HepG2 (cell line): ENCODE measurements around the gene STK24. TPM values are rescaled to one million over a fixed set of nuclear protein-coding genes. Genes with fewer than 3 reads are reported as not detected.
A peak's percentile ranks its signal among the peaks of the same experiment; 100 is the strongest.

Experiments used
- ATAC-seq: fragments of 200-7000 bp; cut with Tn5 transposase; 3 replicates; pipeline ENCODE4 v1.9.1; 2020; ENCODE audit warnings: mild to moderate bottlenecking, moderate library complexity
- BruUV-seq: library from RNA; stranded (reverse); fragments of 400-500 nt; replicated peaks from 2 replicates; lab custom pipeline; 2021; lab: Mats Ljungman, UMichigan
- CTCF ChIA-PET: fragments of 300-600 bp; formaldehyde crosslinking; extraction: SDS; loops from one replicate; lab custom pipeline; 2021; ENCODE audit warnings: low total read pairs, inconsistent platforms, low intra/inter-chr PET ratio; lab: Yijun Ruan, JAX
- POLR2A ChIA-PET: fragments of 350-600 bp; sonication (Branson Sonifier 250); formaldehyde crosslinking; loops from one replicate; lab custom pipeline; 2020; ENCODE audit warnings: antibody characterized with exemption, inconsistent platforms; lab: Yijun Ruan, JAX
- DNase-seq: peaks from one replicate; pipeline ENCODE4 v3.0.0-alpha.2; 2015; ENCODE audit warnings: low spot score
- FAIRE-seq: peaks from 3 replicates; lab custom pipeline; 2011; peaks lifted over from hg19 to GRCh38; lab: Jason Lieb, UNC
- H2AFZ ChIP-seq: one replicate; pipeline ENCODE4 v1.6.1; 2011; ENCODE audit warnings: low read length, inconsistent platforms
- H3K27ac ChIP-seq: fragments of 300-600 bp; 3 replicates; pipeline ENCODE4 v1.8.0; 2011; ENCODE audit warnings: mixed run types, mild to moderate bottlenecking, mixed read lengths, low read length, inconsistent platforms; ENCODE audit not compliant: insufficient read depth; ENCODE audit errors: extremely low read length
- H3K27me3 ChIP-seq, 2 experiments: fragments of 200-600 bp in 1 of 2; 2 replicates in 1 of 2; 3 replicates in 1 of 2; pipeline versions ENCODE4 v1.6.0 to v1.8.0; 2011; ENCODE audit warnings: low read length in 2 of 2, mild to moderate bottlenecking in 2 of 2, moderate library complexity in 2 of 2, inconsistent platforms in 1 of 2; ENCODE audit not compliant: insufficient read depth in 2 of 2, control insufficient read depth in 1 of 2
- H3K36me3 ChIP-seq, 2 experiments: fragments of 200-600 bp in 1 of 2; replicated peaks in 1 of 2; 2 replicates in 1 of 2; 3 replicates in 1 of 2; pipeline versions ENCODE4 v1.5.1 to v1.8.0; 2011; ENCODE audit warnings: low read length in 2 of 2, inconsistent platforms in 1 of 2; ENCODE audit not compliant: insufficient read depth in 2 of 2, control insufficient read depth in 1 of 2
- H3K4me1 ChIP-seq: 2 replicates; pipeline ENCODE4 v1.5.1; 2012; ENCODE audit warnings: low read length, inconsistent platforms; ENCODE audit not compliant: insufficient read depth
- H3K4me2 ChIP-seq: 2 replicates; pipeline ENCODE4 v1.6.0; 2011; ENCODE audit warnings: low read depth, low read length, inconsistent platforms
- H3K4me3 ChIP-seq, 3 experiments: fragments of 200-600 bp in 1 of 3; sonication (generic), shearing (Covaris generic) in 1 of 3; replicated peaks in 1 of 3; 2 replicates each; pipeline ENCODE4 v1.5.1; 2011 to 2016; ENCODE audit warnings: low read length in 3 of 3, inconsistent platforms in 2 of 3, low read depth in 2 of 3, mild to moderate bottlenecking in 2 of 3, control low read depth in 1 of 3, mixed read lengths in 1 of 3; ENCODE audit not compliant: insufficient read depth in 1 of 3
- H3K79me2 ChIP-seq: one replicate; pipeline ENCODE4 v1.6.1; 2011; ENCODE audit warnings: low read length, inconsistent platforms; ENCODE audit not compliant: insufficient read depth
- H3K9ac ChIP-seq: 2 replicates; pipeline ENCODE4 v1.6.0; 2011; ENCODE audit warnings: mild to moderate bottlenecking, low read depth, low read length, inconsistent platforms; ENCODE audit not compliant: insufficient read depth
- H3K9me3 ChIP-seq: 2 replicates; pipeline ENCODE4 v1.5.1; 2012; ENCODE audit warnings: mild to moderate bottlenecking, low read length
- H4K20me1 ChIP-seq: 2 replicates; pipeline ENCODE4 v1.6.0; 2011; ENCODE audit warnings: inconsistent platforms, mild to moderate bottlenecking, low read length, moderate library complexity; ENCODE audit not compliant: insufficient read depth
- ARID4A ChIP-seq: sonication (generic); formaldehyde crosslinking; IDR thresholded peaks from 2 replicates; pipeline ENCODE4 v1.5.0; 2020; ENCODE audit warnings: mild to moderate bottlenecking, missing genetic modification reagents, borderline replicate concordance
- ZNF687 ChIP-seq: sonication (generic); formaldehyde crosslinking; IDR thresholded peaks from 2 replicates; pipeline ENCODE4 v1.5.1; 2020; ENCODE audit warnings: mild to moderate bottlenecking, missing genetic modification reagents, moderate library complexity
- WGBS: methylation state at CpG from one replicate; pipeline ENCODE4 v1.1.6; 2017; ENCODE audit warnings: low lambda C conversion rate; 5-methylcytosine and 5-hydroxymethylcytosine counted together
- in situ Hi-C: cut with HindIII; loops from 2 replicates; pipeline ENCODE4 v1.10.0; 2017; ENCODE audit warnings: low pct_unique_long_range_greater_than_20kb; ENCODE audit not compliant: extremely low pct_ligation_motif_present
- intact Hi-C: fragments of 100-400 bp; cut with micrococcal nuclease; formaldehyde crosslinking; loops from one replicate; pipeline ENCODE4 v1.10.0; 2022; ENCODE audit not compliant: unreplicated experiment
- polyA plus RNA-seq, 8 experiments: library from polyadenylated mRNA; depleted of rRNA in 3 of 8; stranded (reverse) in 7 of 8; unstranded in 1 of 8; fragments of >200 nt; fragmentation: Illumina TruSeq in 4 of 8; extraction: Trizol in 4 of 8; gene quantifications; 2 replicates each; pipeline versions ENCODE4 v1.2.1 to v1.2.3, GENCODE V29; 2011 to 2016; ENCODE audit warnings: low read depth in 4 of 8, missing spikeins in 1 of 8, mixed read lengths in 1 of 8; ENCODE audit not compliant: insufficient read depth in 1 of 8
- total RNA-seq, 5 experiments: library from RNA; depleted of rRNA; stranded (reverse); fragments of >200 nt; fragmentation: Illumina TruSeq; extraction: Trizol; gene quantifications; 2 replicates each; pipeline ENCODE4 v1.2.3, GENCODE V29; 2016; ENCODE audit warnings: low read depth in 1 of 5
- TF ChIP-seq, protein P1 (sequence below): sonication (generic); formaldehyde crosslinking; IDR thresholded peaks from 2 replicates; pipeline ENCODE4 v1.4.0; 2020; ENCODE audit warnings: missing genetic modification reagents

Gene STK24
- total and polyA plus RNA-seq, 2 of the 13 experiments (the other 11 are each of a cell fraction or from before 2014, with no cell fraction given) = 51.3 to 73.0 TPM

- intact Hi-C loops = loop anchor here (5.0 kb wide), 1 partner anchor 69 kb away; no protein-coding TSS in a partner anchor
- FAIRE-seq (peak; percentile 52), DNase-seq (no peak), ATAC-seq (peak; percentile 35)
- no peak overlapping the region for H2AFZ ChIP-seq
- peak overlapping the region; percentile 46 for H3K27ac ChIP-seq
- H3K36me3 ChIP-seq = peaks cover 21 to 57% of the 10 kb centered on the region in 2 experiments
- WGBS = 46% methylated on average over 7 of the region's 7 CpGs
- peaks cover 29% of the 10 kb centered on the region for H3K79me2 ChIP-seq
- no peak overlapping the region for H3K4me3 ChIP-seq
- BruUV-seq = no TSS peak
- in situ Hi-C loops = no loop called here
- H4K20me1 ChIP-seq = peaks cover 24% of the 10 kb centered on the region; the same call in 1 of the 2 replicates
- CTCF ChIA-PET = no interaction called here
- H3K9ac ChIP-seq = no peak overlapping the region
- TF ChIP-seq, protein P1, sequence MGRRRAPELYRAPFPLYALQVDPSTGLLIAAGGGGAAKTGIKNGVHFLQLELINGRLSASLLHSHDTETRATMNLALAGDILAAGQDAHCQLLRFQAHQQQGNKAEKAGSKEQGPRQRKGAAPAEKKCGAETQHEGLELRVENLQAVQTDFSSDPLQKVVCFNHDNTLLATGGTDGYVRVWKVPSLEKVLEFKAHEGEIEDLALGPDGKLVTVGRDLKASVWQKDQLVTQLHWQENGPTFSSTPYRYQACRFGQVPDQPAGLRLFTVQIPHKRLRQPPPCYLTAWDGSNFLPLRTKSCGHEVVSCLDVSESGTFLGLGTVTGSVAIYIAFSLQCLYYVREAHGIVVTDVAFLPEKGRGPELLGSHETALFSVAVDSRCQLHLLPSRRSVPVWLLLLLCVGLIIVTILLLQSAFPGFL (CRISPR knock-in tag) = no peak
- TF ChIP-seq ZNF687 = 0 out of 2 replicates have a peak, but pooled peaks have one; percentile 7
- TF ChIP-seq ARID4A (CRISPR knock-in tag) = peak; percentile 27; the same call in 1 of the 2 replicates
- no peaks in the 10 kb centered on the region for H3K9me3 ChIP-seq
- H3K27me3 ChIP-seq = no peaks in the 10 kb centered on the region
- POLR2A ChIA-PET = no interaction called here
- H3K4me2 ChIP-seq = no peak overlapping the region
- H3K4me1 ChIP-seq = peaks cover 47% of the 10 kb centered on the region
These were observed 103.1 kb downstream of the STK24 start for GRCh38 chr13:98473788-98474144.
